Activated T-cell treated with anti-CD3 and anti-CD28 coated beads for 48 hours (primary cell): Measurements from ENCODE around the gene KIAA0408.
"Not testable (repeated sequence)": the region's sequence is repeated elsewhere in the genome, so short reads cannot be mapped to it uniquely, and the experiment has no call there.

ENCODE experiments used
- DNase-seq: peaks from one replicate; pipeline ENCODE4 v3.0.0-alpha.2; 2020; ENCODE audit warnings: low read depth

Gene KIAA0408

DNA sequence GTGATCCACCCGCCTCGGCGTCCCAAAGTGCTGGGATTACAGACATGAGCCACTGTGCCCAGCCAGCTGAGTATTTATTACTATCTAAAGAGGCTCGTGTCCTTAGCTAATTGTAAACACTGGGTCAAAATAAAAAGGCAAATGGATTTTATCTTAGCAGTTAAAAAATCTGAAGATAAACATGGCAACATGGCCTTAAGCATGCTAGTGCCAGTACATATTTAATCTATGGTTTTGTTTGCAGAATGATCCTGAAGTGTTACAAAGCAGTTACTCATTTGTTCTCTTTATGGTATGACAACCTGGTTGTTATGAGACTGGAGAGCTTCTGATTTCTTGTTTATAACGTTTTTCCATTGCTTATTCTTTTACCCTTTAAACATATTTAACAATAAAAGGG, 3.9 kb upstream of the KIAA0408 start:
- DNase-seq: no peak

GRCh38 chr6:127462376-127462775, 3.2 kb upstream of the KIAA0408 start:
- DNase-seq: no peak

DNA sequence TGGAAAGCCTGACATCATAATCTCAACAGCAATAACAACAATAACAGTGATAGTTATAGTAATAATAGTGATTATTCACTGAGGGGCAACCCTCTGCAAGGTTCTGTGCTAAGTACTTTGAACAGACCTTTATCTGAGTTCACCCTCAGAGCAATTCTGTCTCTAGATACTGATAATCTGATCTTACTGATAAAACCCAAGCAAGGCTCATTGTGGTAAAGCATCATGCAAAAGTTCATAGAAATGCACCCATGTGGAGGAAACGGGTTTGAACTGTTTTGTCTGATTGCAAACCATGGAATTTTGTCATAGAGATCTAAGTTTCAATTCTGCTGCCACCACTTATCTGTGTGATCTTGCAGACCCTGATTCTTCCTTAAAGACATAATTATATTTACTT, 1.3 kb upstream of the KIAA0408 start:
- DNase-seq: no peak

GRCh38 chr6:127458817-127459216, 372 bp downstream of the KIAA0408 start:
- no peak for DNase-seq

DNA sequence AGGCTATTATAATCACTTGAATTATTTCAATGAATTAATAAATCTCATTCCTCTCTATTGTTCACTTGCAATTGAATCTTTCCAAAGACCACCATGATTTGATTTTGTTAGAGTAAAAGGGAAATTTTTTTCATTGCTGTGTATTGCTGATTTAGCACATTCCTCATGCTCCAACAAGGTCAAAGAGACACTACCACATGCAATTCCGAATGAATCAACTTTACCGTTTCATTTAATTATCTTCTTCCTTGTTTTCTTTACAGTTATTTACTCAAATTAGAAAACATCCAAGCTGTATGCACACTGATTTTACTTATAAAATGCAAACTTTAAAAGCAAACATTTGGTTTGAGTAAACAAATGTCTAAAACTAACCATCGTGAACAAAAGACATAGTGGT, 967 bp downstream of the KIAA0408 start:
- DNase-seq: no peak

- no peak for DNase-seq
Measured at GRCh38 chr6:127457456-127458064, 1.6 kb downstream of the KIAA0408 start.

- no peak for DNase-seq
Measured at GRCh38 chr6:127456465-127456864, 2.7 kb downstream of the KIAA0408 start.

DNA sequence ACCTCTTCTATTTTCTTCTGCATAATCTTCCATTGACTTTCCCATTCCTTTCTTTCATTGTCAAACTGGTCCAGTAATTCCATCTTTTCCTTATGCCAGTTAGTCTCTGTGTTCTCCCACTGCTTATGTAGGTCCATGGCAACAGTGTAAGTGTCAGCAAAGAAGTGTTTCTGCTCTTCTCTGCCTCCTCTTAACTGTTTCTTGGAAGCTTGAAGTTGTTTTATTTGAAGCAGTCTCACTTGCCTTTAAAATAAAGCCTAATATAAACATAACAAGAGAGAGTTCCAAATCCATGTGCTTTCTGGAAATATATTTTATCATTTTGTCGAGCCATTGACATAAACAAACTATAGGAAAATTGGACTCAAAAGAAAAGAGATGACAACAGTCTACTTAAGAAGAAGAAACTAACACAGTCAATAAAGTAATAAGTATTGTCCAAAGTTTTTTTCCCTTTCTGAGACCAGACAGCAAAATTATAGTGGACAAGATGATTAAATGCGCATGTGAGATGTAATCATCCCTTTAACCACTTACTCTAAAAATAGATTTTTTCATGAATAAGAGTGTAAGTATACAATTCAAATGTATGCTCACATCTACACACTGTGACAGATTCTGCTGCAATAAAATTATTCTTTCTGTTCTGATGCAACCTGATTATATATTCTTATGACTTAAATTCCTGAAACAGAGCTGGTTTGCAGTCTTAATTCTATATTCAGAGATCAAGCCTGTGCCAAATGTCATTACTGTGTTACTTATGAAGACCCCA, 5.2 kb downstream of the KIAA0408 start:
- DNase-seq: no peak

DNA sequence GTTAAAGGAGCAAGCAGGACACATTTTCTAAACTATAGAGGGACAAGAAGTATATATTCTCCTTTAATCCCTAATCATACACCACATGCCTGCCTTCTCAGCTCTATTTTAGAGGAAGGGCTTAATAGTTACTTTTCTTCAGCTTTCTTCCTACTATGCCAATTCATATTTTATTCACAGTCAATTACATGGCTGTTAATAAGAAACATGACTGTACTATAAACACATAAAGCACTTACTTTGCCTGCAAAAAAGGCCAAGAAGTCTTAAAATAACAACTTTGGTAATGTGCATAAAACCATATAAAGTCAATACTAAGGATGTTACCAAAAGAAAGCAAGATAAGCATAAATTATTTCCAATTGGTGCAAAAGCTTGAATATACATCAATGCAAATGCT, 6.4 kb downstream of the KIAA0408 start:
- DNase-seq: no peak

DNA sequence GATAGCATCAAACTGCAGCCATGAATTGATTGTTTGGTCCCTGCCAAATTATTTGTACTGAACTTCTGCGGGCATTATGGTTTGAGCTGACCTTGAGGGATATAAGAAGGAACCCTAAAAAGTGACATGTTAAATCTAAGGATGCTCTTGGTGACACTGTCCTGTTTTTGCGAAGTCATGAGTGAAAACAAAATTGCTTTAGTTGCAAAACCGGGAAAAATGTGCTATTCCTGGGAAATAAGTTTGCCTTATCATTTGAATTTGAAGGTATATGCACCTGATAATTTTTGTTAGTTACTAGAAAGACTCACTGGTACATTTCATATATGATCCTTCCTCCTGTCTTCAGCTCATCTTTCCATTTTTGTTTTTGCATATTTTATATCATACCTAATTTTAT, 7.8 kb downstream of the KIAA0408 start:
- no peak for DNase-seq

DNA sequence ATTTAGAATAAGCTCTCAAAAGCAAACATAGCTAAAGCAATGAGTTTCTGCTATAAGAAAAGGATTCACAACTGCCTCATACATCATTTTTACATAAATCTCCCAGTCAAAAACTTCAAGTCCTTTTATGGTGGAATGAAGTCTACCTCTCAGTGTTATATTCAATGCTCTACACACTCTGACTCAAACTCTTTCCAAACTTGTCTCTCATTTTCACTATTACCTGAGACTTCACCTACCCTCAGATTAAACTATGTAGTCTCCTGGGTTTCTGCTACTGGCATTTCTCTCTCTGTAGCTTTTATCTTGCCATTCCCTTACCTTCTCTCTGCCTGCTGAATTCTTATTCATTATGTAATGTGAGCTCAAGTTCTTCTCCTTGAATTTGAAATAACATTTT, 11.4 kb downstream of the KIAA0408 start:
- DNase-seq: no peak

DNA sequence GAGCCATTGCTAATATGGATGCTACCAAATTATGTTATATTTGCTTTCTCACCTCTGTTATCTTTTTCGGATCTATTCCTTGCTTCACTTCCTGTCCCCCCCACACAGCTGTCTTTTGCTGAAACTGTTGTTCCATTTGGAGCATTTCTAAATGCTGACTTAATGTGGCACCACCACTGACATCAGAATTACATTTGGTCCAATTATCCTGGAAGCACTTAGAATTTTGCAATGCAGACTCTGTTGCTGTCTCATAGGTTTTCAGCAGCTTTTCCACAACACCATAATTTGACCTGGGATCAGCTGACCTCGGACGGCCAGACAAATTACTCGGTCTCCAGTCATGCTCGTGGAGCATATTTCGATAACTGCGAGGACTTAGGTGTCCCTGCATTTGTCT, 12.8 kb downstream of the KIAA0408 start:
- no peak for DNase-seq

DNA sequence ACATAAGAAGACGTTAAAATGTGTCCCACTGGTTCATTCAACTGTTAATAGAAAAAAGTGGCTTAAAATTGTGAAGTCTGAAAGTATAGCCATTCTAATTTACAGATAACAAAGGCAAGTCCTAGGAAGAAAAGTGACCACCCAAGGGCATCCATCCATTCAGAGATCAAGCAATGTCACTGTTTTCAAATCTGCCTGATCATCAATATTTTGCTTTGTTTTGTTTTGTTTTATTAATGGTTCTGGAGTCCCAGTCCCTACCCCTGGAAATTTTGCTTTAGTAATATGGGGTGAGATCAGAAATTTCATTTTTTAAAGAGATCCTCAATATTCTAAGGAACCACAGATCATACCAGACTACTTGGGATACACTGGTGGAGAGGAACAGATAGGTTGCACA, 17.3 kb downstream of the KIAA0408 start:
- no peak for DNase-seq

- no peak for DNase-seq
Measured at GRCh38 chr6:127439718-127440117, 19.5 kb downstream of the KIAA0408 start.

DNA sequence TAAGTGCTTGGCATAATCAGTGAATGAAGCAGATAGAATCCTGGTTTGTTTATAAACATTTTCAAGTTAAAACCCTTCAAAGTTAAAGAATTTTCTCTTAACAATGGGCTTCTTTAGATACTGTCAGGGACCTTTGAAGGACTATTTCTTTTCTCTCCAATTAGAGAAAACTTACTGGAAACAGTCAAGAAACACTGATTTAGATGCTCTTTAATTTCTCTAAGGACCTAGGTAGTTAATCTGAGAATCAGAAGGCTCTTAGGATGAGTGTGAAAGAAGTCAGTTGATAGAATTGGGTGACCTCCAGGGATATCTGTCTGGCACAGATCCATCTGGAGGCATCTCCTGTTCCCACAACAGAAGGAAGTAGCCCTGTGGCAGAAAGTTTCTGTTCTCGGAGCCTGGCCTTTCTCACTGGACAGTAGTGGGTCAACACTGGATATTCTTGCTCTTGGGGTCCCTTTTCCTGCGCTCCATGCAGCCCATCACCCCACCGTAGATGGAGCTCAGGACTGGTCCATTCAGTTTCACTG, 22.5 kb downstream of the KIAA0408 start:
- DNase-seq: no peak

DNA sequence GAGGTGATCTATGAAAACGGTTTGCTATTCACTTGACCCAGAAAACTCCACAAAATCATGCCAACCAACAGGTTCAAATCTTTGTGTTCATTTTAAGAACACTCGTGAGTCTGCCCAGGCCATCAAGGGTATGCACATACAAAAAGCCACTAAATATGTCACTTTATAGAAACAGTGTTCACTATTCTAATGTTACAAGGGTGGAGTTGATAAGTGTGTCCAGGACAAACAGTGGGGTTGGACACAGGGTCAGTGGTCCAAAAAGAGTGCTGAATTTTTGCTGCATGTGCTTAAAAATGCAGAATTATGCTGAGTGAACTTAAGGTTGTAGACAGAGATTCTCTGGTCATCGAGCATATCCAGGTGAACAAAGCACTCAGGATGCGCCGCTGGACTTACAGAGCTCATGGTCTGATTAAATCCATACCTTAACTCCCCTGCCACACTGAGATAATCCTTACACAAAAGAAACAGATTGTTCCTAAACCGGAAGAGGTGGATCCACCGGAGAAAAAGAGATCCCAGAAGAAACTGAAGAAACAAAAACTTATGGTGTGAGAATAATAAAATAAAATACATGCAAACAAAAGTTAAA, 23.5 kb downstream of the KIAA0408 start:
- no peak for DNase-seq

GRCh38 chr6:127434651-127435050, 24.5 kb downstream of the KIAA0408 start:
- DNase-seq: no peak

DNA sequence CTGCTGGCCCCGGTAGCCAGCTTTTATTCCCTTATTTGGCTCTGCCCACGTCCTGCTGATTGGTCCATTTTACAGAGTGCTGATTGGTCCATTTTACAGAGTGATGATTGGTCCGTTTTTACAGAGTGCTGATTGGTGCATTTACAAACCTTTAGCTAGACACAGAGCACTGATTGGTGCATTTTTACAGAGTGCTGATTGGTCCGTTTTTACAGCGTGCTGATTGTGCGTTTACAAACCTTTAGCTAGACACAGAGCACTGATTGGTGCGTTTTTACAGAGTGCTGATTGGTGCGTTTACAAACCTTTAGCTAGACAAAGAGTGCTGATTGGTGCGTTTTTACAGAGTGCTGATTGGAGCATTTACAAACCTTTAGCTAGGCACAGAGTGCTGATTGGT, 30.6 kb downstream of the KIAA0408 start:
- DNase-seq: not testable (repeated sequence)

- DNase-seq: no peak
Measured at GRCh38 chr6:127423921-127424320, 35.3 kb downstream of the KIAA0408 start.

DNA sequence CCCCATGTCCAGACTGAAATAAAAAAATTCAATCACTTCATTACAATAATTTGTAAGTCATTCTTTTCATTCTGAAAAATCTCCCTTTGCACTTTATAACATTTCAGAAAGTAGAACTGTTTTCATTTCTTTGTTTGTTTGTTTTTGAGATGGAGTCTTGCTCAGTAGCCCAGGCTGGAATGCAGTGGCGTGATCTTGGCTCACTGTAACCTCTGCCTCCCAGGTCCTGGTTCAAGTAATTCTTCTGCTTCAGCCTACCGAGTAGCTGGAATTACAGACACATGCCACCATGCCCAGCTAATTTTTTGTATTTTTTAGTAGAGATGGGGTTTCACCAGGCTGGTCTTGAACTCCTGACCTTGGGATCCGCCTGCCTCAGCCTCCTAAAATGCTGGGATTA, 38.0 kb downstream of the KIAA0408 start:
- DNase-seq: not testable (repeated sequence)

DNA sequence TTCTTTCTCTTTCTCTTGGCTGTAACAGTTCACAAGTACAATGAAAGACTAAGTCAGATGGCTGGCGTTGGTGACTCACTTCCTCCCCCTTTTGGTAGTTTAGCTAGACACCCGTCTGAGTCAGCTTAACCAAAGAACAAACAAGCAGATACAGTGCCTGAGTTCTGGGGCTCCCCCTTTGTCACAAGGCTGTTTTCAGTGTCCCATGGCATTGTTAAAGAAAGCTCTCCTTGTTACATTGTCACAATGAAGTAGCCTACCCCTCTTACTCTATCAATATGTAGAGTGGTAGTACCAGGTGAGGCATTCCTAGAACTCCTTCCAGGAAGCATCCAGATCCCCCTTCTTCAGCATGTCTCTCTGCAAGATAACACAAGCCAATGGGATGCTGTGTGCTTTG, 38.6 kb downstream of the KIAA0408 start:
- peak; percentile 58 for DNase-seq

DNA sequence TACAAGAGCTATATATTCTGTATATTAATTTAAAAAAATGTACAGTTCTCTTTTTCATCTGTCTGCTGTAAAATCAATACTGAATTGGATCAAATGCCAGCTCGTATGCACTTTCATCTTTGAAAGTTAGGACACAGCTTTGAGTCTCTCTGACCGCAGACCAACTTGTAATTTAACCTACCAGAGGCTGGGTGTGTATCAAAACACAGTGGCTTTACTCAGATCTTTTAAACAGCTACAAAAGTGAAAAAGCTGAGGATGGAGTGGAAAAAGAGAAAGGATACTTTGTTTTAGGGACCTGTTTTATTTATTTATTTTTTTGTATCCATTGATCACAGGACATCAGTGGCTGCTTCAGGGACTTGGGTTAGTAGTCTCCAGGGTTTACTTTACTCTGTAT, 44.1 kb downstream of the KIAA0408 start:
- DNase-seq: no peak

DNA sequence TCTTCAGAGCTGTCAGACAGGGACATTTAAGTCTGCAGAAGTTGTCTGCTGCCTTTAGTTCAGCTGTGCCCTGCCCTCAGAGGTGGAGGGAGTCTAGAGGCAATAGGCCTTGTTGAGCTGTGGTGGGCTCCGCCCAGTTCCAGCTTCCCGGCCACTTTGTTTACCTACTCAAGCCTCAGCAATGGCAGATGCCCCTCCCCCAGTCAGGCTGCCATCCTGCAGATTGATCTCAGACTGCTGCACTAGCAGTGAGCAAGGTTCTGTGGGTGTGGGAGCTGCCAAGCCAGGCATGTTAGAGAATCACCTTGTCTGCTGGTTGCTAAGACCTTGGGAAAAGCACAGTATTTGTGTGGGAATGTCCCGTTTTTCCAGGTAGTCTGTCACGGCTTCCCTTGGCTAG, 46.1 kb downstream of the KIAA0408 start:
- DNase-seq: not testable (repeated sequence)
